AG09319 (cell line): ENCODE measurements around the gene ZNF764.

Experiments
- DNase-seq: peaks from one replicate; pipeline ENCODE4 v3.0.0-alpha.2; 2010; ENCODE audit warnings: low read depth; ENCODE audit errors: extremely low read depth
- CTCF ChIP-seq: IDR thresholded peaks from 2 replicates; pipeline ENCODE4 v1.5.1; 2011; ENCODE audit warnings: low read depth, mild to moderate bottlenecking, inconsistent platforms, low read length, moderate library complexity

ZNF764 gene

GRCh38 chr16:30557957-30558788, at the start of gene ZNF764:
Gene ZNF764 (minus strand): TSS chr16:30558374. CDS start chr16:30558182, 192 bp downstream.
- no peak for TF ChIP-seq CTCF
- DNase-seq: peak; percentile 91

DNA sequence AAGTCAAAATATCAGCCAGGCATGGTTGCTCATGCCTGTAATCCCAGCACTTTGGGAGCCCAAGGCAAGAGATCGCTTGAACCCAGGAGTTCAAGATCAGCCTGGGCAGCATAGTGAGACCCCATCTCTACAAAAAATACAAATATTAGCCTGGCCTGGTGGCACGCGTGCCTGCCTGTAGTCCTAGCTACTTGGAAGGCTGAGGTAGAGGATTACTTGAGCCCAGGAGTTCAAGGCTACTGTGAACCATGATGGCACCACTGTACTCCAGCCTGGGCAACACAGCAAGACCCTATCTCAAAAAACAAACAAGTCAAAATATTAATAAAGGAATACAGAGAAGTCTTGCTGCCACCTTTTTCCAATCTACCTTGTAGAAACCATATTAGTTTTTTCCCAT, 47.8 kb upstream of the ZNF764 start:
- DNase-seq: no peak
- TF ChIP-seq CTCF: no peak

DNA sequence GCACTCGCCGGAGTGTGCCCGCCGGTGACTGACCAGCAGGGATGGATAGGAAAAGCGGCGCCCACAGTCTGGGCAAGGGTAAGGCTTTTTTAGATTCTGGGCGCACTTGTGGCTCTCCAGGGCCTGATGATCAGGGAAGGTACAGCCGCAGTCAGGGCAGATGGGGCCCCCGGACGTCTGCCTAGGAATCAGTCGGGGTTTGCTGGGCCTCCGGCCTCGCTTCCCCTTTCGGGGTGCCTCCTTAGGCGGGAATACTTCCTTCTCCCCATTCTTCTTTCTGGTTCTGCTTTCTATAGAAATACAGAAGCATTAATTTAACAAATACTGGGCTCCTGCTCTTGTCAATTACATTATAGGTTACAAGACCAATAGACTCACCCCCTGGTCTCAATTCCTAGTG, 47.0 kb upstream of the ZNF764 start:
- no peak for TF ChIP-seq CTCF
- no peak for DNase-seq

- TF ChIP-seq CTCF: no peak
- no peak for DNase-seq
Observed at GRCh38 chr16:30604316-30604947, 46.3 kb upstream of the ZNF764 start.

DNA sequence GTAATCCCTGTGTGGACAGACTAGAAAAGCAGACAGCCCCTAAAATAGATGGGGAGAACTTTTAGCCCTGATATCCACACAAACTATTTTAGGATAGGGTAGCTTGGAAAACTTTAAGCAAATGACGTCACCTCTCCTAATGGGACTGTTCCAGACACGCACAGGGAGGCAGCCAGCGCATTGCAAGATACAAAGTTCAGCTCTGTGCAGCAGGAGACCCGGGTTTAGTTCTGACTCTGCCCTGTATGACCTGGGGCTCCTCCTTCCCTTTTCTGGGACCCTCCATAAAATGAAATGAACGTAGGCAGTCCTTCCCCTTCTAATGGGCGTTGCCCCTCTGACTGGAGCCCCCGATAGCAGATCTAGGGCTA, 45.8 kb upstream of the ZNF764 start:
- no peak for TF ChIP-seq CTCF
- DNase-seq: no peak

- no peak for DNase-seq
- no peak for TF ChIP-seq CTCF
Observed at GRCh38 chr16:30602616-30603277, 44.6 kb upstream of the ZNF764 start.

GRCh38 chr16:30601966-30602365, 43.8 kb upstream of the ZNF764 start:
- no peak for DNase-seq
- TF ChIP-seq CTCF: no peak
